Endothelial cell of hepatic sinusoid (primary cell): ENCODE data around the gene EPHA2.

Experiments used
- in situ Hi-C: cut with HindIII; loops from 2 replicates; pipeline ENCODE4 v1.10.0; 2017; ENCODE audit warnings: low sequenced_read_pairs

Gene EPHA2

GRCh38 chr1:16184557-16185303 lies 28.9 kb upstream of the EPHA2 start:
- in situ Hi-C loops: no loop called here

DNA sequence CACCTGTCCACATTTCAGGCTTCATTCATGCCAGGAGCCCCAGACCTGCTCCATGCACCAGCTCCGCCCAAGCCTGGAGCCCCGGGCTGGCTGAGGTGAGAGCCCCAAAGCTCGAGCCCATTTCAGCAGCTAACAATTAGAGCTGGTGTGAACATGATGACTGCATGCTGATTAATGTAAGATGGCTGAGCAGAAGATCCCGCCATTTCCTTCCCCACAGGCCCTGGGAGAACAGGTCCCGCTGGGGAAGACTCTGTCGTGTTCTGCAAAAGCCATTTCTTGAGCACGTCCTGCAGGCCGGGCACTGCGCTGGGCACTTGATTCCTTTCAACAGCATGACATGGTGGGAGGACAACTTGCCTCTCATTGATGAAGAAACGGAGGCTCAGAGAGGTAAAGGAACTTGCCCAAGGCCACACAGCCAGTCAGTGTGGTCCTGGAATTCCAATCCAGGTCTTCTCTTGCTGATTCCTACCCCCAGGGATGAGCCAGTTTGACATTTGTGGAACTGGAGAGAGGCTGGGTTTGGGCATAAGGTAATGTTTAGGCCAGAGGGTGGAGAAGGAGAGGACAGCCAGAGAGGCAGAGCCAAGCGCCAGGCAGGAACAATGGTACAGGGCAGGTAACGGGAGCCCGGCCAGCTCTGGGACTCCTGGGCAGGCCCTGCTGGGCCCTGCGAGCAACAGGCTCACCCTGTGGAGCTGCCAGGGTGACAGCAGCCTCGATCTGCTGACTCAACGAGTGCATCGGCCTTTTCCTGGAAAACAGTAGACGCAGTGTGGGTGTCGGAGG lies 28.1 kb upstream of the EPHA2 start:
- in situ Hi-C loops: no loop called here

- in situ Hi-C loops: no loop called here
Observed at GRCh38 chr1:16183179-16183578, 27.3 kb upstream of the EPHA2 start.

GRCh38 chr1:16181887-16182719 lies 26.2 kb upstream of the EPHA2 start:
- in situ Hi-C loops: no loop called here

DNA sequence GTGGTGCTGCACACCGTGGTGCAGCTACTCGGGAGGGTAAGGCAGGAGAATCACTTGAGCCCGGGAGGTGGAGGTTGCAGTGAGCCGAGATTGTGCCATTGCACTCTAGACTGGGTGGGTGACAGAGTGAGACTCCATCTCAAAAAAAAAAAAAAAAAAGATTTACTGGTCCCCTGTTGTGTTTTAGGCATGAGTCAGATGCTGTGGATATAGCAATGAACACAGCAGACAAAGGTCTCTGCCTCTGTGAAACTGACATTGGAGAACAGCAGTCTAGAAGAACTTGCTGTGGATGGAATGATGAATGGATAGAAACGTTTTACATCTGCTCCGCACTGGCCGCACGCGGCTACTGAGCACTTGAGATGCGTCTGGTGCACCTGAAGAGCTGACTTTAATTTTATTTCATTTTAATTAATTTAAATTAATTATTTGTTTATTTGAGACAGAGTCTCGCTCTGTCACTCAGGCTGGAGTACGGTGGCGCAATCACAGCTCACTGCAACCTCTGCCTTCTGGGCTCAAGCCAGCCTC lies 24.5 kb upstream of the EPHA2 start:
- in situ Hi-C loops: no loop called here

DNA sequence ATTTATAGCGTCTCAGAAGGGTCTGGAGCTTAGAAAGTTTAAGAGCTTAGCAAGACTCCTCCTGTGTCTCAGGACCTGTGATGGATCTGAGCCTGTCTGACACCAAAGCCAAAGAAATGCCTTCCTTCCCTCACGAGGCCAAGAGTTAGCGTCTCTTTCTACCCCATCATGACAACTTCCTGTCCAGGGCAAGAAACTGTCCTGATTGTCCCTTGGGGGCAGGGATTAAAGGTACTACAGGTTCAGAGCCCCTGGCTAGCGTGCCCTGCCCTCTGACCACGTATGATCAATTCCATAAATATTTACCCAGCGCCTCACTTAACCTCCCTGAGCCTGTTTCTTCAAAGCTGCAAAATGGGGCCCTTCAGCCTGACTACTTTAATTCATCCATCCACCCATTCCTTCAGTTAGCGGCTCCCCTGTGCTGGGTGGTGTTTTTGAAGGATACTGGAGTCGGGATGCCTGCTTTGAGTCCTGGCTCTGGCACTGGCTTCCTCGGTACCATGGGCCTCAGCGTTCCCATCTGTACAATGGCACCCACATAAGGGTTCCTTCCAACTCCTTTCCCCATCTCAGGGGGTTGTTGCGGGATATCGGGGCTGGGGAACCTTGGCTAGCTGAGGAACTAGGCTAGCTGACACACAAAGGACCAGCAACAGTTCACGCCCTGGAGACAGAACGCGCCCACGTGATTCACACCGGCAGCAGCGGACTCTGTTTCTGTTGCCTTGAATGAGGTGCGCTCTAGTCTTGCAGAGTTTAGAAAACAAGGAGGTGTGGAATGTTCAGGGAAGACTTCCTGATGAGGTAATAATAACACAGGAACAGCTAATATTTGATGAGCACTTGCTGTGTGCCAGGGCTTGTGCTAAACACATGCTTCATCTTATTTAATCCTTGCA lies 23.0 kb upstream of the EPHA2 start:
- in situ Hi-C loops: loop anchor here (5.0 kb wide), 1 partner anchor 97 kb away; no protein-coding TSS in a partner anchor

DNA sequence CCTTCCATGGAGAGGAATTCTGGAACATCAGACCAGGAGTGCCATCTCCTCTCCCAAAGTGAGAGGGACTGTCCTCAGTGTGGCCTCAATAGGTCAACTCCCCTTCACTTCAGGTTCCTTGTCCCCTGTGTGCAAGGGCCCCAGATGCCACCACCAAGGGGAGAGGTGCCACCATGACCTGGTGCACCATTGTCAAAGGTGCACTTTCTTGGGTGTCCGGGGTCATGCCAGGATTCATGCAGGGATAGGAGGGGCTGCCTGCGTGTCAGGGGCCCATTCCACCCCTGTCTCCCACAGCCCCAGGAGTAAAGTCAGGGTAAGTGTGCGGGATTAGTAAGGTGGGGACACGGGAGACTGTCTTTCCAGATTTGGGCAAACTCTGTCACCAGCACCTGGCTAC lies 21.4 kb upstream of the EPHA2 start:
- in situ Hi-C loops: loop anchor here (5.0 kb wide), 1 partner anchor 95 kb away; no protein-coding TSS in a partner anchor

- in situ Hi-C loops: loop anchor here (5.0 kb wide), 1 partner anchor 94 kb away; no protein-coding TSS in a partner anchor
Observed at GRCh38 chr1:16176653-16177052, 20.8 kb upstream of the EPHA2 start.

DNA sequence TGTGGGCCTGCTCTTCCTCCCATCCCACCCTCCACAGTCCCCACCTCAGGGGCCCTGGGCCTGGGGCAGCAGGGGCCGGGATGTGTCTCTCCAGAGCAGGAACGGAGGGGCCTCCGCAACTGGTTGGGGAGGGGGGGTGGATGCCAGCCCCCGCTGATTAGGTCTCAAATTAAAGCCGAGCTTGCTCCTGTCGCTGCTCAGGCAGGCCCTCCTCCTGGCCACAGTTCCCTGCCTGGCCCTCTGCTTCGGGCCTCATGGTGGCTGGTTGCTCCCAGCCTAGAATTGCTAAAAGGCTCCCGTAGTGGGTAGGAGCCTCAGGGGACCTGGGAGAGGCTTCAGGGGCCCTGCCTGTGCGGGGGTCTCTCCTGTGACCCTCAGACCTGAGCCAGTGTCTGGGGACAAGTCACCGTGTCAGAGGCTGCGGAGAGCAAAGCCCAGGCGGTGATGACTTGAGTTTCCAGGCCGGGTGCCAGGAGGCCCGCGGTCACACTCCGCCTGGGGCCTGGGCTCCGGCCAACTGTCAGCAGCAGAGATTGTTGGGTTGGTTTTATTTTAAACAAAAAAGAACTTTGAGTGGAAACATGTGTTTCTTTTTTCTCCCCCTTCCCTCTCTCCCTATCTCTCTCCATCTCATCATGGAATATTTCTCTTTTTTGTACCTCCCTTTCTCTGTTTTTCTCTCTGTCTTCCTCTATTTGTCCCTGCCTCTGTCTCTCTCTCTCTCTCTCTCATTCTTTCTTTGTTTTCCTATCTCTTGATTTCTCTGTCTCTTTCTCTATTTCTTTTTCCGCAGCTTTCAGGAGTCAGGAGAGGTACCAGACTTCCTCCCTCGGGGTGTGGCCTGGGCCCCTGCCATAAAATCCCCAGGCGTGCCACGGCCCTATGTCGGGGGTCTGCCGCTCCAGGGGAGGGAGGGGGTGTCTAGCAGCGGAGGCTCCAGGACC lies 20.0 kb upstream of the EPHA2 start:
- in situ Hi-C loops: loop anchor here (5.0 kb wide), 1 partner anchor 94 kb away; no protein-coding TSS in a partner anchor

DNA sequence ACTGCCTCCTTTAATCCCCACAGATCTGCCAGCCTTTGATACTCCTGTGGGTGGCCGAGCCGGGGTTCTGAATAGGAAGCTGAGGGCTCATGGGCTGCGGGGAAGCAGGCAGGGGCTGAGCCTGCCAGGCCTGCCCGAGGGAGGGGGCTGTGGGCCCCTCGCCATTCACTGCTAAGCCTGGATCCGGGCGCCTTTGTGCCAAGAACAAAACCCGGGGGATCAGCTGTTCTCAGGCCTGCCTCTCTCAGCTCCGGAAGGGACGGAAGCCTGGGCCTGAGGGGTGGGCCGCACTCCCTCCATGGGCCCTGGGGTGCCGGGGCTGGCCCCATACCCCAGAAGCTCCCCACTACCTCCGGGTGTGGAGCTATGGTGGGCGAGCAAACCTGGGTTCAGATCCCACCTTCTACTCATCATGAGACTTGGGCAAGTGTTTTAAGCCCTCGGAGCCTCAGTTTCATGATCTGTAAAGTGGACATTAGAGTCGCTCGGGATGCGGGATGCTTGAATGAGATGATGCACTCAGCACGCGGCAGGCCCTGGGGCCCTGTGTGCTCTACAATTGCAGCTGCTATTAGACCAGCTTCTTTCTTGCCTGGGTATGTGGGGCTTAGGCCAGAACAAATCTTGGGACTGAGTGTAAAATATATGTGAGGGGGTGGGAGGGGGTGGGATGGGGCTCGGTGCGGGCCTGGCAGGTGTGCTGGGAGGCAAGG lies 19.2 kb upstream of the EPHA2 start:
- in situ Hi-C loops: loop anchor here (5.0 kb wide), 1 partner anchor 93 kb away; no protein-coding TSS in a partner anchor

DNA sequence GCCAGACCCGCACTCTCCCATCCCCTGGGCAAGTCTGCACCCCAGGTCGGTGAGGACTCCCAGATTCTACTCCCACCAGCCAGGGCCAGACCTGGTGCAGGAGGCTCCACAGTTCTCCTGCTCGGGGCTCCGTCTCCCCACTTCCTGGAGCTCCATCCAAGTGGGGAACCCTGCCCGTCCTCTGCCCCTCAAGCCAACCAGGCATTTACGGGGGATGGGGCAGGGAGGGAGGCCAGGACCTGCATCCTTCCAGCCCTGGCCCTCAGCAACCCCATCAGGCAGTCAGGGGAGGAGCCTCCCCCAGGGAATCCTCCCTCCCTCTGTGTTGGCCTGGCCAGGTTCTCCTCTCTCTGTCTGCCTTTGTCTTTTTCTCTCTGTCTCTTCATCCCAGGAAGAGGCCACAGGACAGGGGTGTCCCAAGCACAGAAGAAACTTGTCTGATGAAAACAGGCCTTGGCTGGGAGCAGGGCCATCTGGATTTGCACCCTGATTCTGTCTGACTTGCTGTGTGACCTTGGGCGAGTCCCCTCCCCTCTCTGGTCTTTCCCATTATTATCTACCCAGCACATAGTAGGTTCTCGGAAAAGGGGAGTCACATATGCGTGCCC lies 18.5 kb upstream of the EPHA2 start:
- in situ Hi-C loops: no loop called here

GRCh38 chr1:16173447-16174260 lies 17.8 kb upstream of the EPHA2 start:
- in situ Hi-C loops: no loop called here

- in situ Hi-C loops: no loop called here
Observed at GRCh38 chr1:16172964-16173446, 17.1 kb upstream of the EPHA2 start.

DNA sequence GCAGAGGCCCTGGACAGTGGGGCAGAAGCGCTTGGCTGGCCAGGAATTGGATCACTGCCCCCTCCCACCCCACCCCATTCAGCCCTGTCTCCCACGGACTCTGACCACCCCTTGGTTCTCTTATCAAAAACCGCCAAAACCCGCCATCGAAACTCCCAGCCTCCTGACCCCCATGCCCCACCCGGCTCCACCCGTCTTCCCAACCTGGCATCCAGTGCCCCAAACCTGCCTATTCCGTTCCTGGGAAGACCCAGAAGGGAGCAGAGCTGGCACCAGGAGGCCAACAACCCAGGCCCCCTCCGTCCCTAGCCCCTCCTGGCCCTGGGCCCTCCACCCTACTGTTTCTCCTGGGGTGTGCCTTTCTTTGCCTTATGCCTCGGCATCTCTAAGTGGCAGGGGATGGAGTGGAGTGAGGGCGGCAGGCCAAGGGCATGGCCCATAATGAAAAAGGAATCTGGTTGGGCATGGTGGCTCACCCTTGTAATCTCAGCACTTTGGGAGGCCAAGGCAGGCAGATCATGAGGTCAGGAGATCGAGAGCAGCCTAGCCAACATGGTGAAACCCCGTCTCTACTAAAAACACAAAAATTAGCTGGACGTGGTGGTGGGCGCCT lies 16.5 kb upstream of the EPHA2 start:
- in situ Hi-C loops: no loop called here

DNA sequence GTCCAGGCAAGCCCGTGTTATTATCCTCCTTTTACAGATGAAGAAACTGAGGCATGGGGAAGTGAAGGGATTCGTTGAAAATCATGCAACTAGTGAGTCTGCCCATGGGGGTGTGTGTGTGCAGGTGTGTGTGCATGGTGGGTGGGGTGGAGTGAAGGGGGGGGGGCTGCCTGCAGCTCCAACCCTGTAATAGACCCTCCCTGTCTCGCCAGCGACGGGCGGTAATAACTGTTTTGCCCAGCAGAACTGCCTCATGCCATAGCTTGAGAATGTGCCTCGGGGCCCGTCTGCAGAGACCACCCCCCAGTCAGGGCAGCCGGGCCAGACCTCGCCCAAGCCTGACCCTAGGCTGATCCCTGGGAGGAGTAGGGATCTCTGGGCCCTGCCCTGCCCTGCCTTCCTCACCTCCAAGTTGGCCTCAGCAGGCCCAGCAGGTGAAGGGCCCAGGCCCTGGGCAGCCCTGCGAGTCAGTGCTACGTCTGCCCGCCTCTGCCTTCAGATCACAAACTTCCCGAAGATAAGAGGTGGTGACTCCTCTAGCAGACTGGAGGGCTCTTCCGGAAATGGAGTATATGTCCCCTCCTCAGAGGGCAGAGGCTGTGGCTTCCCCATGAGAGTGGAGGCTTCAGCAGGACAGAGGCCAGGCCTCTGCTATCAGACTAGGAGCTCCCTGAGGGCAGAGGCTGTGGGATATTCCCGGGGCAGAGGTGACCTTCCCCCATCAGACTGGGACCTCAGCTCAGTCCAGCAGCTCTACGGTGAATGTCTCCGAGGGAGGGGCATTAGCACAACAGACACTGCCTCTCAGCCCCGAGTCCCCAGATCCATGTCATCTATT lies 15.7 kb upstream of the EPHA2 start:
- in situ Hi-C loops: no loop called here
